Measurements from ENCODE around the gene PHF13. TPM values are rescaled to one million over a fixed set of nuclear protein-coding genes. Genes with fewer than 3 reads are reported as not detected.

Gene PHF13
- total RNA-seq, 4 donors from 2014 or later: 19.8 to 22.8 (median 20.5) TPM

DNA sequence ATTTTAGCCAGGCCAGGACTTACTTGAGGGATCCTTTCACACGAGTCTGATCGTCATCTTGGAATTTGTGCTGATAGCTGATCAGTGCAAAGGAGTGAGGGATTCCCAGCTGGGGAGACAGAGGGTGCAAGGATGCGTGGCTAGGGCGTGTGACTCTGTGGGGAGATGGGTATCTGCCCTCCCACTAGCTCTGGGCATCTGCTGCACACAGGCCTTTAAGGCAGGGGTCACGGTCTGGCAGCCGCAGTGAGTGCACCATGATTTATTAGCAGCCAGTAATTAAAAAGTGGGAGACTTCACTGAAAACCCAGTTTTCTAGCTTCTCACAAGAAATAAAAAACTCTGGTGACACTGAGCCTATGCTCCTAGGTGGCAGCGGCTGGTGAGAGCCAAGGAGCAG lies 31.5 kb downstream of the PHF13 start:
- Histone ChIP-seq H3K4me1 (no peaks in the 10 kb centered on the region), H3K27me3 (no peaks in the 10 kb centered on the region), H3K9me3 (no peaks in the 10 kb centered on the region), H3K4me3 (no peak overlapping the region), H3K36me3 (peaks cover 0 to 69% of the 10 kb centered on the region in 2 donors), H3K27ac (no peak overlapping the region)
- ATAC-seq: no peak
- 100% methylated on average over 1 of the region's 7 CpGs for WGBS, 2 donors (ENCODE audit: low coverage in 1 of 2)
- TF ChIP-seq CTCF (IDR thresholded peaks at IDR 0.05) (no peak), POLR2AphosphoS5 (IDR thresholded peaks at IDR 0.05) (no peak), EP300 (IDR thresholded peaks at IDR 0.05) (no peak), POLR2A (IDR thresholded peaks at IDR 0.05) (no peak)

DNA sequence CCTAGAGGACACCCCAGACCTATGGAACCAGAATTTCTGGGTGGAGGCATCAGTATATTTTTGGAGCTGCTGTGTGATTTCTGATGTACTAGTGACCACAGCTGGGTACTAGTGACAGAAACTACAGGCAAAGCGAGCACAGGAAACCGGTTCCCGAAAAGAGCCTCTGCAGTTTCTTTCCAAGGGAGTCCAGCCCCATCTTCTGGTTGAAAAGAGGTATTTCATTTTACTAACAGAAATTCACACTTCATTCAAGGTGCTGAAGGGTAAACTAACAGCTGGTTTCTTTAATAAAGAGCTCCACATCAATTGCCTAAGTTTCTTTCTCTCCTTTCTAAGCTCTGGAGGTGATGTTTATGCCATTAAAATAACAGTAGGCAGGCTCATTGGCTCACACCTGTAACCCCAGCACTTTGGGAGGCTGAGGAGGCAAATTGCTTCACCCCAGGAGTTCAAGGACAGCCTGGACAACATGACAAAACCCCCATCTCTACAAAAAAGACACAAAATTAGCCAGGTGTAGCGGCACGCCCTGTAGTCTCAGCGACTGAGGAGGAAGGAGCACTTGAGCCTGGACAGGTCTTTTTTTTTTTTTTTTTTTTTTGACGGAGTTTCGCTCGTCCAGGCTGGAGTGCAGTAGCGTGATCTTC lies 33.1 kb downstream of the PHF13 start:
- Histone ChIP-seq H3K36me3 (peaks cover 0 to 71% of the 10 kb centered on the region in 2 donors), H3K9me3 (no peaks in the 10 kb centered on the region), H3K4me1 (no peaks in the 10 kb centered on the region), H3K27ac (no peak overlapping the region), H3K27me3 (no peaks in the 10 kb centered on the region), H3K4me3 (no peak overlapping the region)
- 38 to 50% methylated on average over 6 to 10 of the region's 10 CpGs for WGBS, 2 donors (ENCODE audit: low coverage in 1 of 2)
- ATAC-seq: peak; percentile 64
- TF ChIP-seq CTCF (IDR thresholded peaks at IDR 0.05) (peak in 3 of 4 experiments; percentile 64 to 71 (median 68)), POLR2A (IDR thresholded peaks at IDR 0.05) (no peak)

DNA sequence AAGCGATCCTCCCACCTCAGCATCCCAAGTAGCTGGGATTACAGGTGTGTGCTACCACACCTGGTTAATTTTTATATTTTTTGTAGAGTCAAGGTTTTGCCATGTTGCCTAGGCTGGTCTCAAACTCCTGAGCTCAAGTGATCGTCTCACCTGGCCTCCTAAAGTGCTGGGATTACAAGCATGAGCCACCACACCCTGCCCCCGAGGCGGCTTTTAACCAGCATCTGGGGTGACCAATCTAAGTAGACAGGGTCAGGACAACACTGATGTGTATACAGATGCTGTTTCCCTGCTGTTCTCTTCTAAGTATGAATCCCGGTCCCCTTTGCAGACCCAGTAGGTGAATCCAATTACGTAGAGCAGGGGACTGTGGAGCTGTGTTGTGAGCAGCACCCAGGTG lies 35.0 kb downstream of the PHF13 start:
- Histone ChIP-seq H3K9me3 (no peaks in the 10 kb centered on the region), H3K27ac (no peak overlapping the region), H3K4me1 (no peaks in the 10 kb centered on the region), H3K27me3 (no peaks in the 10 kb centered on the region), H3K4me3 (no peak overlapping the region), H3K36me3 (peaks cover 0 to 71% of the 10 kb centered on the region in 2 donors)
- no peak for ATAC-seq
- TF ChIP-seq POLR2AphosphoS5 (IDR thresholded peaks at IDR 0.05) (no peak), CTCF (IDR thresholded peaks at IDR 0.05) (no peak), POLR2A (IDR thresholded peaks at IDR 0.05) (no peak), EP300 (IDR thresholded peaks at IDR 0.05) (no peak)
- WGBS, 2 donors (ENCODE audit: low coverage in 1 of 2): 68 to 86% methylated on average over 4 to 5 of the region's 6 CpGs

DNA sequence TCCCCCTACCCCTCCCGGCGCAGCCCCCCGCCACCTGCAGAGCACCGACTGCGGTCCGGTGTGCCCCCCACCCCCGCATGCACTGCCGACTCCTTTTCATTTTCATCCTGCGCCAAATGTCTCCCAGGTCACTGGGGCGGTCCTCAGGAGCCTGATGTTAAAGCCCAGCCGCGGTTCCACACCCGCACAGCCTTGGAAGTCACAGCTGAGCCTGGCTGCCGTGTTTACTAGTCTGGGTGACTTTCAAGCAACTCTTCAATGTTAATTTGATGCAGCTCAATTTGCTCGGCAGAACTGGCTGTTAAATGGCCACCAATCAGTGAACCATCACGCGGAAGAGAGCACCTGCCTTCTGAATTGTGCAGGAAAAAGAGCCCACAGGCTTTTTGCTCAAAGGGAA lies 38.4 kb downstream of the PHF13 start:
- Histone ChIP-seq H3K27ac (no peak overlapping the region), H3K9me3 (no peaks in the 10 kb centered on the region), H3K27me3 (no peaks in the 10 kb centered on the region), H3K36me3 (peaks cover 0 to 61% of the 10 kb centered on the region in 2 donors), H3K4me3 (no peak overlapping the region), H3K4me1 (no peaks in the 10 kb centered on the region)
- no peak for ATAC-seq
- 91 to 93% methylated on average over 4 to 5 of the region's 17 CpGs for WGBS, 2 donors (ENCODE audit: low coverage in 1 of 2)
- TF ChIP-seq POLR2AphosphoS5 (IDR thresholded peaks at IDR 0.05) (no peak), CTCF (IDR thresholded peaks at IDR 0.05) (no peak), EP300 (IDR thresholded peaks at IDR 0.05) (no peak)

DNA sequence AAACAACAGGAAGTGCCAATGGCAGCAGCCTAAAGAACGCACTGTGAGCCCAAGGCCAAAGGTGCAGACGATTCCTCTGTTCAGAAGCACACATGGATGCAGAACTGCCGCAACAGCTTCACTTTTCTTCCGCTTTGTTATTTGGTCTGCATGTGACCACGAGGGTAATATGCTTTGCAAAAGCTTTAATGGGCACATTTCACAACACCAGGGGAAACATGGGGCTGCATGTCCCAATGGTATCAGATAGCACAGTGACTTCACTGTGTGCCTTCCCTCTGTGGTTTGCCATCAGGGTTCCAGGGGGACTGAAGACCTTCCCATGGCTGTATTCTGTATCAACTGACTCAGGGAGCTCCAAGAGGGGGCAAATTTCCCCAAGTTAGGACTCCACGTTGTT lies 39.5 kb downstream of the PHF13 start:
- Histone ChIP-seq H3K4me3 (no peak overlapping the region), H3K4me1 (no peaks in the 10 kb centered on the region), H3K9me3 (no peaks in the 10 kb centered on the region), H3K36me3 (peaks cover 0 to 70% of the 10 kb centered on the region in 2 donors), H3K27me3 (no peaks in the 10 kb centered on the region), H3K27ac (no peak overlapping the region)
- ATAC-seq: no peak
- no peak for TF ChIP-seq CTCF (IDR thresholded peaks at IDR 0.05)
- TF ChIP-seq EP300 (IDR thresholded peaks at IDR 0.05): no peak
- TF ChIP-seq POLR2AphosphoS5 (IDR thresholded peaks at IDR 0.05): no peak
- TF ChIP-seq POLR2A (IDR thresholded peaks at IDR 0.05): no peak
- 62 to 85% methylated on average over 3 to 6 of the region's 6 CpGs for WGBS, 2 donors (ENCODE audit: low coverage in 1 of 2)

Measured in gastroesophageal sphincter (tissue), 4 donors.